ENCODE measurements around the gene IFT122. TPM values are rescaled to one million over a fixed set of nuclear protein-coding genes. Genes with fewer than 3 reads are reported as not detected.
"Not testable (repeated sequence)": the region's sequence is repeated elsewhere in the genome, so short reads cannot be mapped to it uniquely, and the experiment has no call there.

IFT122 gene
- total RNA-seq, 2 experiments from 2014 or later, result 15.6 to 34.0 TPM

DNA sequence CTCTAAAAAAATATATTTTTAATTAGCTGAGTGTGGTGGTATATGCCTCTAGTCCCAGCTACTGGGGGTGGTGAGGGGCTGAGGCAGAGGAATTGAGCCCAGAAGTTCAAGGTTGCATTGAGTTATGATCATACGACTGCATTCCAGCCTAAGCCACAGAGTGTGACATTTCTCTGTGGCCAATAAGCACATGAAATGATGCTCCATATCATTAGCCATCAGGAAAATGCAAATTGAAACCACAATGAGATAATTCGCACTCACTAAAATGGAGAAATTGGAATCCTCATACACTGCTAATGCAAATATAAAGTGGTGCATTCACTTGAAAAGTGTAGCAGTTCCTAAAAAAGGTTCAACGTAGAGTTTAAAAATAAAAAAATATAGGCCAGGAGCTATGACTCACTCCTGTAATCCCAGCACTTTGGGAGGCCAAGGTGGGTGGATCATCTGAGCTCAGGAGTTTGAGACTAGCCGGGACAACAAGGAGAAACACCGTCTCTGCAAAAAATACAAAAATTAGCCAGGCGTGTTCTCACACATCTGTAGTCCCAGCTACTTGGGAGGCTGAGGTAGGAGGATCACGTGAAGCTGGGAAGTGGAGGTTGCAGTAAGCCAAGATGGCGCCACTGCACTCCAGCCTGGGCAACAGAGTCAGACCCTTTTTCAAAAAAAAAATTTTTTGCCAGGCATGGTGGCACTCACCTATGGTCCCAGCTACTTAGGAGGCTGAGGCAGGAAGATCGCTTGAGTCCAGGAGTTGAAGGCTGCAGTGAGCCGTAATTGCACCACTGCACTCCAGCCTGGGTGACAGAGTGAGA lies 35.2 kb downstream of the IFT122 start:
- no peak for DNase-seq
- peaks cover 7% of the 10 kb centered on the region for H3K36me3 Mint-ChIP-seq
- H3K4me1 Mint-ChIP-seq, result no peaks in the 10 kb centered on the region
- no peak overlapping the region for H3K27ac Mint-ChIP-seq
- CTCF ChIA-PET, result interaction anchor here (0.8 to 1.0 kb wide), 2 partner anchors 15 to 153 kb away, joined by 3 to 4 read pairs; no protein-coding TSS in a partner anchor
- H3K4me3 Mint-ChIP-seq, result no peak overlapping the region
- H3K9me3 Mint-ChIP-seq (ENCODE audit: low read depth), result no peaks in the 10 kb centered on the region
- no peaks in the 10 kb centered on the region for H3K27me3 Mint-ChIP-seq
- no peak for ATAC-seq

DNA sequence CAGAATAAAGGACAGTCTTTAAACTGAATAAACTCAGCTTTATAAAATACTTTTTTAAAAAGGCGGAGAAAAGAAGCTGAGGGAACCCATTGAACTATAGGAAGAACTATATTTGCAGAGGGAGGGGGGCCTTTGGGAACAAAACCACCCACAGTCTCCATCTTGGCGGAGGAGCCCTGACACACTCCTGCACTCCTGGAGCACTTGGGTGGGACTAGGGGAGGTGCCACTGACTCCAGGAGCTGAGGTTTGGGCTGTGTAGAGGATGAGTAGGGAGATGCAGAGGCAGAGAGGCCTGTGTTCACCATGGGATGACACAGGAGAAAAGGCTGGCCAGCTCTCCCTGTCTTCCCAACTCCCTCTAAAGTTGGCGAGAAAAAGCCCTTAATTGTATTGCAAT lies 35.8 kb downstream of the IFT122 start:
- no peak overlapping the region for H3K27ac Mint-ChIP-seq
- CTCF ChIA-PET, result no interaction called here
- ATAC-seq (no peak), DNase-seq (no peak)
- H3K9me3 Mint-ChIP-seq (ENCODE audit: low read depth), result no peaks in the 10 kb centered on the region
- no peaks in the 10 kb centered on the region for H3K4me1 Mint-ChIP-seq
- H3K4me3 Mint-ChIP-seq, result no peak overlapping the region
- peaks cover 7% of the 10 kb centered on the region for H3K36me3 Mint-ChIP-seq
- no peaks in the 10 kb centered on the region for H3K27me3 Mint-ChIP-seq

- CTCF ChIA-PET, result no interaction called here
- no peaks in the 10 kb centered on the region for H3K27me3 Mint-ChIP-seq
- H3K36me3 Mint-ChIP-seq, result peaks cover 7% of the 10 kb centered on the region
- H3K27ac Mint-ChIP-seq, result no peak overlapping the region
- ATAC-seq (no peak), DNase-seq (no peak)
- H3K4me1 Mint-ChIP-seq, result no peaks in the 10 kb centered on the region
- H3K4me3 Mint-ChIP-seq, result no peak overlapping the region
- no peaks in the 10 kb centered on the region for H3K9me3 Mint-ChIP-seq (ENCODE audit: low read depth)
Observed at GRCh38 chr3:129476586-129476985, 36.6 kb downstream of the IFT122 start.

- not testable (repeated sequence) for ATAC-seq; H3K27ac Mint-ChIP-seq; H3K4me3 Mint-ChIP-seq; H3K27me3 Mint-ChIP-seq; H3K36me3 Mint-ChIP-seq; H3K4me1 Mint-ChIP-seq; H3K9me3 Mint-ChIP-seq (ENCODE audit: low read depth); DNase-seq
- CTCF ChIA-PET, result interaction anchor here (1.4 to 2.2 kb wide), 2 partner anchors 9 to 98 kb away, joined by 6 read pairs; no protein-coding TSS in a partner anchor
Observed at GRCh38 chr3:129481225-129481765, 41.3 kb downstream of the IFT122 start.

- H3K36me3 Mint-ChIP-seq, result peaks cover 6% of the 10 kb centered on the region
- ATAC-seq (no peak), DNase-seq (no peak)
- no peak overlapping the region for H3K4me3 Mint-ChIP-seq
- H3K4me1 Mint-ChIP-seq, result peaks cover 5% of the 10 kb centered on the region
- H3K27ac Mint-ChIP-seq, result no peak overlapping the region
- H3K9me3 Mint-ChIP-seq (ENCODE audit: low read depth), result no peaks in the 10 kb centered on the region
- no peaks in the 10 kb centered on the region for H3K27me3 Mint-ChIP-seq
- CTCF ChIA-PET, result no interaction called here
Observed at GRCh38 chr3:129481766-129482332, 41.8 kb downstream of the IFT122 start.

DNA sequence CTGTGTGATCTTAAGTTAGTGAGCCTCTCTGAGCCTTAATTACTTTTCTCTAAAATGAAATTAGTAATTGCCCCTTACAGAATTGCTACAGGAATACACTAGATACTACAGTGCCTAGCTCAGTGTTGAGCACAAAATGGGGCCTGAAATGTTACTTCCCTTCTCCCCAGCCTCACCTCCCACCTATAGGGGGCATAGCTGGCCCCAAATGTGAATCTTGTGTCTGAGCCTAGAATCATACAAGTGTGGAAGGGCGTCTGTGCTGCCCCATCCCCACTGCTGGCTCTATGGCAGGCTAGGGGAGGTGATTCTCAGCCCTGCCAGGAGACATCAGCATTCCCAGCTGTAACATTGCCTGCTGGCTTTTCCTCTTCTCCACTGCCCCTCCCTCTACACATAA lies 42.7 kb downstream of the IFT122 start:
- H3K4me3 Mint-ChIP-seq, result no peak overlapping the region
- CTCF ChIA-PET, result no interaction called here
- no peak for ATAC-seq
- no peak for DNase-seq
- H3K4me1 Mint-ChIP-seq, result peaks cover 5% of the 10 kb centered on the region
- no peaks in the 10 kb centered on the region for H3K27me3 Mint-ChIP-seq
- no peak overlapping the region for H3K27ac Mint-ChIP-seq
- peaks cover 6% of the 10 kb centered on the region for H3K36me3 Mint-ChIP-seq
- no peaks in the 10 kb centered on the region for H3K9me3 Mint-ChIP-seq (ENCODE audit: low read depth)

- H3K4me3 Mint-ChIP-seq, result no peak overlapping the region
- DNase-seq (no peak), ATAC-seq (no peak)
- H3K4me1 Mint-ChIP-seq, result peaks cover 5% of the 10 kb centered on the region
- peaks cover 1% of the 10 kb centered on the region for H3K36me3 Mint-ChIP-seq
- H3K27me3 Mint-ChIP-seq, result no peaks in the 10 kb centered on the region
- no peaks in the 10 kb centered on the region for H3K9me3 Mint-ChIP-seq (ENCODE audit: low read depth)
- H3K27ac Mint-ChIP-seq, result no peak overlapping the region
- CTCF ChIA-PET, result no interaction called here
Observed at GRCh38 chr3:129483870-129484269, 43.8 kb downstream of the IFT122 start.

GRCh38 chr3:129485146-129485545 lies 45.1 kb downstream of the IFT122 start:
- not testable (repeated sequence) for H3K27me3 Mint-ChIP-seq; H3K4me3 Mint-ChIP-seq; H3K27ac Mint-ChIP-seq; H3K4me1 Mint-ChIP-seq; H3K36me3 Mint-ChIP-seq; ATAC-seq; DNase-seq; H3K9me3 Mint-ChIP-seq (ENCODE audit: low read depth)
- CTCF ChIA-PET, result interaction anchor here (1.1 to 1.2 kb wide), 2 partner anchors 143 to 515 kb away, joined by 3 to 4 read pairs; no protein-coding TSS in a partner anchor

DNA sequence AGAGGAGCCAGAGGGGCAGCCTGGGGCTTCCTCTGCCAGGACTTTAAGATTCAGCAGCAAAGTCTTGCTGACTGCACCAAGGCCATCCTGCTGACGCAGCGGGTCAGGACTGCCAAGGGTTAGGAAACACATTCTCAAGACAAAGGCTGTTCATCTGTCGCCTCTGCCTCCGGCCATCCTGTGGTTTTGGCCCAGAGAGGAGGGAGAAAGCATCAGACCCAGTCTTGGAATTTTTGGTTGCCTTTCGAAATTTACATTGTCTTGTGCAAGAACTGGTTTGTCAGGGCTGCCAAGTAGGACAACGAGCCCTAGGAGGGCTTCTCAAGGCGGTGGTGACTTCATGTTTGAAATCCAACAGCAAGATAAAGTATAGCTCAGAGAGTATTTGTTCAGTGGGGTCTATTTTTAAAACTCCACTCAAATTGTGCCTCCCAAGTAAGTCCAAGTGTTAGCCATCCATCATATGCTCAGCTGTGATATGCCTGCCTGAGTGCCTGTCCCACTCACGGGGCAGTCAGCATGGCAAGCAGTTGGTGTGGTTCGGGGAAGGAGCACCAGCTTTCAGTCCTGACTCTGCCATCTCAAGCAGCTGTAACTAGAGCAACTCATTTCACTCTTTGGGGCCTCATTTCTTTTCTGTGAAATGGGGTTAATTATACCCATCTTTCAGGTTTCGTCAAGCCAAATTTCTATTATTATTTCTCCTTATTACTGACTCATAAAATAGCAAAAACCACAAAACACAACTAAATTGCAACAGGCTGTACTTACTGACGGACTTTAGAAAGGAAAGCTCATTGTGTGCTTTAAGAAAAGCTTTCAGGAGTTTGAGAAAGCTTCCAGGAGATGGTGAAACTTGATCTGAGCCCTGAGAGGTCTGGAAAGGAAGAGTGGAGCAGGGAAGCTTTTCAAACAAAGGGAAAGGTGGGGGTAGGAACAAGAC lies 46.0 kb downstream of the IFT122 start:
- no peak overlapping the region for H3K27ac Mint-ChIP-seq

DNA sequence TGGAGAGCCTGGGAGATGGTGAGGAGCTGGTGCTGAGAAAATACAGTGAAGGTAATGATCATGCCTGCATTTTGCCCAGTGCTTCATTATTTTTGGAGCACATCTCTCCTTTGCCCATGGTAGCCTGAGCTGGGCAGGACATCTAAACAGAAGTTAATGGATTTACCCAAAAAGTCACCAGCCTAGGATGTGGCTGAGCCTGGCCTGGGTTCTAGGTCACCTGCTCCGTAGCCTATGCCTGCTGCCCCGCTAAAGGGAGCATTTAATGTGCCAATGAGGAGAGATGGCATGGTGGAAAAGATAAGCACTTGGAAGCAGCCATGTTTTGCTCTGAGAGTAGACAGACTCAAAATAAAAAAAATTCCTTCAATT lies 46.6 kb downstream of the IFT122 start:
- H3K4me3 Mint-ChIP-seq, result no peak overlapping the region
- H3K27ac Mint-ChIP-seq, result no peak overlapping the region
- CTCF ChIA-PET, result no interaction called here
- no peaks in the 10 kb centered on the region for H3K27me3 Mint-ChIP-seq
- ATAC-seq (no peak), DNase-seq (no peak)
- no peaks in the 10 kb centered on the region for H3K9me3 Mint-ChIP-seq (ENCODE audit: low read depth)
- peaks cover 1% of the 10 kb centered on the region for H3K36me3 Mint-ChIP-seq
- H3K4me1 Mint-ChIP-seq, result peaks cover 5% of the 10 kb centered on the region

More for the DNA sequence above, 46.0 kb downstream of the IFT122 start:
- no peak for DNase-seq
- peaks cover 1% of the 10 kb centered on the region for H3K36me3 Mint-ChIP-seq
- no peak for ATAC-seq
- H3K9me3 Mint-ChIP-seq (ENCODE audit: low read depth), result no peaks in the 10 kb centered on the region
- H3K27me3 Mint-ChIP-seq, result no peaks in the 10 kb centered on the region
- CTCF ChIA-PET, result interaction anchor here (1.1 to 1.2 kb wide), 2 partner anchors 142 to 516 kb away, joined by 3 to 4 read pairs; no protein-coding TSS in a partner anchor
- H3K4me1 Mint-ChIP-seq, result peaks cover 5% of the 10 kb centered on the region
- H3K4me3 Mint-ChIP-seq, result no peak overlapping the region

DNA sequence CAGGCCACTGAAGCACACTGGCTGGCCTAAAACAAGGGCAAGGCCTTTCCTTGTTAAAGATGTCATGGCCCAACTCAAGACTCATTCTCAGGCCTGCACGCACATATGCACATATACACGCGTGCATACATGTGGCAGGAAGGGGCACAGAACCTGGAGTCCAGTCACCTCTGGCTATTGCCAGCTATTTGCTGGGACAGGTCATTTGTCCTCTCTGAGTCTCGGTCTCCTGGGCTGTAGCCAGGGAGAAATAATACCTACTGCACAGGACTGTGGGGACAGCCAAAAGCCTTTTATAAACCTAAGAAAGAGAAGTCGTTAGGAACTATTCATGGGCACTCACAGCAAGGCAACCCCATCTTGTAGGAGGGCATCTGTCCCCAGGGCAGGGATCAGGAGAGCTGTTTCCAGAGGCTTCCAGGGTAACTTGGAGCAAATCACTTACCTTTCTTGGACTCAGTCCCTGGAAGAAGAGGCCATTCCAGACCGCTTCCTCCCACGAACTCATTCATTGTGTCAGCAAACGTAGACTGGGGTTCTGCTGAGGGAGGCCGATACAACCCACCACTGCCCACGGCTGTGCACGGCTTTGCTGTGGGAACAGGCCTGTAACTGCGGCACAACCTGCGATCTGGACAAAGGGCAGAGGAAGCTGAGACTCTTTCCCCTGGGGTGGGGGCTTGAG lies 47.3 kb downstream of the IFT122 start:
- no peak for ATAC-seq
- no peak for DNase-seq
- Mint-ChIP-seq H3K4me1 (no peaks in the 10 kb centered on the region), H3K9me3 (ENCODE audit: low read depth) (no peaks in the 10 kb centered on the region), H3K27ac (no peak overlapping the region), H3K36me3 (no peaks in the 10 kb centered on the region), H3K4me3 (no peak overlapping the region), H3K27me3 (no peaks in the 10 kb centered on the region)
- CTCF ChIA-PET, result no interaction called here

- H3K4me3 Mint-ChIP-seq; ATAC-seq; CTCF ChIA-PET; H3K4me1 Mint-ChIP-seq; H3K27ac Mint-ChIP-seq; H3K9me3 Mint-ChIP-seq (ENCODE audit: low read depth); DNase-seq; H3K27me3 Mint-ChIP-seq; H3K36me3 Mint-ChIP-seq: not testable (repeated sequence)
Observed at GRCh38 chr3:129487868-129488335, 47.9 kb downstream of the IFT122 start.
